Retina (tissue), 1 donor: ENCODE results near the gene POFUT1.
"Not testable (repeated sequence)": the region's sequence is repeated elsewhere in the genome, so short reads cannot be mapped to it uniquely, and the experiment has no call there.

Experiments used
- DNase-seq: peaks from one replicate; pipeline ENCODE4 v3.0.0-alpha.2; 2016

The POFUT1 gene

GRCh38 chr20:32189691-32190615, 17.7 kb upstream of the POFUT1 start:
- peak; percentile 87 for DNase-seq

GRCh38 chr20:32190616-32191415, 16.9 kb upstream of the POFUT1 start:
- no peak for DNase-seq

GRCh38 chr20:32191422-32191821, 16.3 kb upstream of the POFUT1 start:
- no peak for DNase-seq

- no peak for DNase-seq
Observed at GRCh38 chr20:32191873-32192272, 15.8 kb upstream of the POFUT1 start.

- DNase-seq = no peak
Observed at GRCh38 chr20:32192698-32193097, 15.0 kb upstream of the POFUT1 start.

DNA sequence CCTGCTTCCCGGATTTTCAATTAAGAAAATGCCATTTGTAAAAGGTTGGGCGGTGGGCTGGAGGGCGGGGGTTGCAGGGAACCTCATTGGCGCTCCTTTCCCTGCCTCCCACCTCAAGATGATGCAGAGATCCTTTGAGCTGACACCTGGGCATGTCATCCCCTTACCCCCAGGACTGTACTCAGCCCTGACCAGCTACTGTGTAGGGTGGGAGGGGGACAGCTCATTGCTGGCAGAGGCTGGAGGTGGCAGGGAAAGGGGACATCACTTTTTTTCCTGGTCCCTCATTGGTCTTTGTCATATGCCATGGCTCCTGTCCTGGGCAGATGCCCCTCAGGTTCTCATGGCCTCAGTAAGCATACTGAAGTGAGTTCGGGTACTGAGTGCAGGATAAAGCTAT, 14.3 kb upstream of the POFUT1 start:
- not testable (repeated sequence) for DNase-seq

- no peak for DNase-seq
Observed at GRCh38 chr20:32193996-32194395, 13.7 kb upstream of the POFUT1 start.

DNA sequence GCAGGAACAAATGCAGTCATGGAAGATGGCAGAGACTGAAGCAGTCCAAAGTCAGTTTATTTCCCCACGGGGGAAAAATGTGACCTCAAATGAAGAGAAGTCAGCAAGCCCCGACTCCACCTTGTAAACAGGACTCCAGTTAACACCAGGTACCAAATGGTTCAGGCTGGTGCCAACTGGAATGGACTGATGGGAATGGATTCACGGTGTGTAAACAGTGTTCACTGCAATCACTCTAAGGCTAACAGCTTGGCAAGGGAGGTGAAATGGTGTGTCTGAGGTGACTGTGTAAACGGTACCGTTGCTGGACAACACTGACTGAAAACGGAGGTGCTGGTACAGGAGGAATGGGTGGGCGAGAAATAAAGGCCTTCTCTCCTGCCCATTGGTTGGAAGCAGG, 12.1 kb upstream of the POFUT1 start:
- no peak for DNase-seq

DNA sequence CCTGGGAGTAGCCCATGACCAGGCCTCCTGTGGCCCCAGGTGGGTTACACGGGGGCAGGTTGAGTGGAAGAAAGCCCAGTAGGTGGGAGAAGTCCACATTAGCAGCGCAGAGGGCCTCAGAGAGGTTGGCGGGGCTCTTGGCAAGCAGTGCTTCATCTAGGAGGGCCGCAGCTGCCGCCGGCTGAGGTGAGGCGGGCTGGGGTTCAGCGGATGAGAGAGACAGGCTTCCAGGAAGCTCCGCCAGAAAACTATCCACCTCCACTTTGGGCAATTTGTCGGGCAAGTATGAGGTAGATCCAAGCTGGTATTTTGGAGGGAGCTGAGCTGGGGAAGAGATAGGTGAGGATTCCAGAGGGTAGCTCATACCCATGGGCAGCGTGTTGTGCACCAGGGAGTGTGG, 11.1 kb upstream of the POFUT1 start:
- not testable (repeated sequence) for DNase-seq

GRCh38 chr20:32197136-32197535, 10.5 kb upstream of the POFUT1 start:
- not testable (repeated sequence) for DNase-seq

- DNase-seq = no peak
Observed at GRCh38 chr20:32199006-32199405, 8.7 kb upstream of the POFUT1 start.

DNA sequence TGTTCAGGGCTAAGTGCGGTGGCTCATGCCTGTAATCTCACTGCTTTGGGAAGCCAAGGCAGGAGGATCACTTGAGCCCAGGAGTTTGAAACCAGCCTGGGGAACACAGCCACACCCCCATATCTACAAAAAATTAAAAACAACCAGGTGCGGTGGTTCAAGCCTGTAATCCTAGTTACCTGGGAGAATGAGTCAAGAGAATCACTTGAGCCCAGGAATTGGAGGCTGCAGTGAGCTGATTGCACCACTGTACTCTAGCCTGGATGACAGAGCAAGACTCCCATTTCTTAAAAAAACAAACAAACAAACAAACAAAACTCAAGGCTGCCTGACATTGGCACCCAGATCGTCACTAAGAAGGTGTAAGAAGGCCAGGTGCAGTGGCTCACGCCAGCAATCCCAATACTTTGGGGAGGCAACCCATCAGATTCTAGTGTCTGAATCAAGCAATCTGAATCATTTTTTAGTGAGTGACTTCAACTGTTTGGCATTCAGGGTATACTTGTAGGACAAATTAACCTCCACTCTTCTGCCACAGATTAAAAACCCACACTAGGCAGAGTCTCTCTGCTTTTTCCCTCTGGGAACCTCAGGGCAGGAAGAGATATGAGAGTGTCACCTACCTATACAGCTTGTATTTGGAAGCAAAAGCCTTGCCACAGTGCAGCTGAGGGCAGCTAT, 6.2 kb upstream of the POFUT1 start:
- no peak for DNase-seq

- no peak for DNase-seq
Observed at GRCh38 chr20:32201977-32202363, 5.7 kb upstream of the POFUT1 start.

- DNase-seq = no peak
Observed at GRCh38 chr20:32203356-32204204, 4.1 kb upstream of the POFUT1 start.

DNA sequence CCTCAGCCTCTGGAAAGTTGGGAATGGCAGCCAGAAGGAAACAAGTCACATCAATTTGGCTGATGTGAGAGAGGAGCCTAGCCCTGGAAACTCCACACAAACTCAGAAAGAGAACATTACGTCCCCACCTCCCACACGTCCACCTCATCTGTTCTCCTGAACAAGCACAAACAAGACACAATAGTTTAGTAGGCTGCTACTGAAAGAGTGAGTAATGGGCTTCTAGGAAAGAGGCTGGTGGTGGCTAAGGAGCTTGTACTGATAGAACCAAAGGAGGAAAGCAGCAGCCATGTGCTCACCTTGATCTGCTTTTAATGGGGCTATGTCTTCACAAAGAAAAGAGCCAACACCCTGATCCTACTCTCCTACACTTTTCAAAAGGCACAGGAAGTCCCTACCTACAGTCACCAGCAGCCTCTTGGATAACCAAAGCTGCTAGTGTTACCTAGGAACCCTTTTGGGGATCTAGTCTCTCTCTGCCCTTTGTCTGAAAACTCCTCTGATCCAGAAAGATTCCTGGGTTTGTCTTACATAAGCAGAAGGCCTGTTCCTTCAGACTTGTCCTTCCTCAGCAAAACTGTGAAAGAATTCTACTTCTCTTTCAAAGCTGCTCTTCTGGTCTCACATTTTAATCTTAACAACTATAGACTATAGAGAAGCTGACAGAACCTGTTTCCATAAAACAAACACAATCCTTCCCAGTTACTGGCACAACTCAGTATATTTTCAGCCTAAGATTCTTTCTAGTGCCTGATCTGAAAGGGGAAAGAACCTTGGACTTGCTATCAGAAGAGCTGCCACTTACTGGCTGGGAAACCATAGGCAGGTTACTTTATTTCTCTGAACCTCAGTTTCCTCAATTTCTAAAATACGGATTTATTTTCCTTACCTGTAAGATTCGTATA, 3.2 kb upstream of the POFUT1 start:
- DNase-seq = no peak

GRCh38 chr20:32205110-32205842, 2.4 kb upstream of the POFUT1 start:
- DNase-seq = no peak

DNA sequence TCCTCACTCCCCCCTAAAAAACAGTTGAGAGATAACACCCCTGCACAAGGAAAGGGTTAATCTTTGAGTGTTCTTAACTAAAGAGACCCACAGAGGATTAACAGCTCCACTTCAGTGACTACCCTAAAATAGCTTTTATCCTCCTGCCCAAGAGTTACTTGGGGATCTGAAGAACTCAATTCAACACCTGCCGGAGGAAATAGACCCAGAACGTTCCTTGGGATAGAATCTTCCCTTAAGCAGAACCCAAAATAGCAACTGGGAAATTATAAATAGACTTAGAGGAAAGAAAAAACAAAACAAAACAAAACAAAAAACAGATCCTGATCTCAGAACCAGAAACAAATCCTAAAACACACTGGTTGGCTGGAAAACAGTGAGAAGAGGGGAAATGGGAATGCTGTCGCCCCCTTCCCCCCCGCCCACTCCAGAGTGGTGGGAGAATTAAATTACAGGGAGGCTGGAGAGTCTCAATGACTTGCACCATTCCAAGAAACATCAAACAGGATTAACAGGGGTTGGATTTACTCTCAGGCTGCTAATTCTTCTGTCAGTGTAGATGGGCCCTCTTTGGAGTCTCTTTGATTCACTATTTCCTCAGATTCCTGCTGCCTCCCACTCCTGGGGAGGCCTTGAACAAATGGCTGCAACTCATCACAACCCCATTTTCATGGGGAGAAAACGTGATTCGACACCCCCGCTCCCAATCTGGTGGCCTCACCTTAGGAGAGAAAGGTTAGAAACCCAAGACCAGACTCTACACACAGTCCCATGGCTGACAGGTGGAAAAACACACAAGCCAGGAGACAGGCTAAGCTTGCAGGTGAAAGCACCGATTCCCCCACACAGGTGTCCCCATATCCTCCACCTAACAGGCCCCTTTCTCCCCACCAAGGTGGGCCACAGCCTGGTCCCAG, 1.6 kb upstream of the POFUT1 start:
- DNase-seq = no peak

- DNase-seq = peak; percentile 56
Observed at GRCh38 chr20:32206760-32207625, 687 bp upstream of the POFUT1 start.
